ENCODE data around the gene ZBTB2. TPM values are rescaled to one million over a fixed set of nuclear protein-coding genes. Genes with fewer than 3 reads are reported as not detected.

Gene ZBTB2, protein sequence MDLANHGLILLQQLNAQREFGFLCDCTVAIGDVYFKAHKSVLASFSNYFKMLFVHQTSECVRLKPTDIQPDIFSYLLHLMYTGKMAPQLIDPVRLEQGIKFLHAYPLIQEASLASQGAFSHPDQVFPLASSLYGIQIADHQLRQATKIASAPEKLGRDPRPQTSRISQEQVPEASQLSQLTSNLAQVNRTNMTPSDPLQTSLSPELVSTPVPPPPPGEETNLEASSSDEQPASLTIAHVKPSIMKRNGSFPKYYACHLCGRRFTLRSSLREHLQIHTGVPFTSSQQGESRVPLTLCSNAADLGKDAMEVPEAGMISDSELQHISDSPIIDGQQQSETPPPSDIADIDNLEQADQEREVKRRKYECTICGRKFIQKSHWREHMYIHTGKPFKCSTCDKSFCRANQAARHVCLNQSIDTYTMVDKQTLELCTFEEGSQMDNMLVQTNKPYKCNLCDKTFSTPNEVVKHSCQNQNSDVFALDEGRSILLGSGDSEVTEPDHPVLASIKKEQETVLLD
- 13.0 TPM for polyA plus RNA-seq (2013, experiment 1 of 2; ENCODE audit: insufficient read length)
- polyA plus RNA-seq (2013, experiment 2 of 2; ENCODE audit: insufficient read length) = 12.4 TPM

DNA sequence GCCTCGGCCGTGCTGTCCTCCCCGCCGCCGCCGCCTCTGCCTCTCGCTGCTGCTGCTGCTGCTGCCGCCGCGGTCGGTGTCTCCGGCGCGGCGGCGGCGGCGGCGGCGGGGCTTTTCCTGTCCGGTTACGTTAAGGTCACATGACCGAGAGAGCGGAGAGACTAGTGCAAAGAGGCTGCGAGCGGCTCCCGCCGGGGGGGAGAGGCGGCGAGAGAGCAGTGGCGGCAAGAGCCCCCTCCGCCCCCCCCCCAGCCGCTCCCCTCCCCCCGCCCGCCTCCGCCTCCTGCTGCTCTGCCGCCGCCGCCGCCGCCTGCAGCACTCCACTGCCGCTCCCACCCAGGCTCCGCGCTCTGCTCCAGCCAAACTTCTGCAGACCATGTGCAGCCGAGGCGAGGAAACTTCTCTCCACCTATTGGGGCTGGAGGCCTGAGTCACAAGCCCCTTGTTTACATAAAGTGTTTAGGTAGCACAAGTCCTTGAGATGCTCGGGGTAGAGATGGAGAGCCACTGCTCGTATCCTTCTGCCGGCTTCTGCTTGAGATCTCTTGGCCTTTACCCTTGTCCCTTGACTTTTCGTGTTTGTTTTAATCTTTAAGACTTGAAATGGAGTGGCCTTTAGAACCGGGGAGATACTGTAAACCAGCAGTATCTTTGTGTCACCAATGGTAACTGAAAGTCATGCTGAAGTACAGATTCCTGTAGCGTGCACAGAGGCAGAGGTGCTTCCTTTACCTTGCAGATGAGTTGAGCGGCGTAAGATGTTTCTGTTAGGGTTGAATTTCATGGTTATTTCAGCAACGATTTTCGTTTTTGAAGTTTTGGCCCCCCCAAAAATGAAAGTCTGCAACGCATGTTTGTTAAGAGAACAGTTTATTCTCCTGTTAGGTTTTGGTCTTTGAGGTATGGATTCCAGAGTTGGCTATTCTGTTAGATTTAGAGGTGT, at the start of gene ZBTB2:
TSS of gene ZBTB2 (minus strand) at position 89 of the 943 bp plus-strand sequence. CDS start 17,922 bp downstream, outside the sequence.
- peak; percentile 74 for DNase-seq

DNA sequence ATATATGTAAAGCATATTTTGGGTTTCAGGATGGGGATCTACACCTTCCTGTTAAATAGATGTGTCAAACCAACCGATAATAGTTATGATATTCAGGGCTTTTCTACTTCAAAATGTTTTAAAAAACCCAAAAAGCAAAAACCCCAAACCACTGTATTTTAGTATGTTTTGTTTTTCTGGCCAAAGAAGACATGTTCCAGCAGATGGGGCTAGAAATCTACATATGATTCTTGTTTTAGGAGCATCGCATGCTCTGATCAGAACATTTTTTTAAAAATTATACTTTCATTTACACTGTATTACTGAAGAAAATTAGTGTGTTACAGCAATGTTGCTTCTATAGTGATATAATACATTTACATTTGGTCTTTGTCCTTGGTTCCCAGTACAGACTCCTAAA, 49.6 kb upstream of the ZBTB2 start:
- peak; percentile 38 for DNase-seq

DNA sequence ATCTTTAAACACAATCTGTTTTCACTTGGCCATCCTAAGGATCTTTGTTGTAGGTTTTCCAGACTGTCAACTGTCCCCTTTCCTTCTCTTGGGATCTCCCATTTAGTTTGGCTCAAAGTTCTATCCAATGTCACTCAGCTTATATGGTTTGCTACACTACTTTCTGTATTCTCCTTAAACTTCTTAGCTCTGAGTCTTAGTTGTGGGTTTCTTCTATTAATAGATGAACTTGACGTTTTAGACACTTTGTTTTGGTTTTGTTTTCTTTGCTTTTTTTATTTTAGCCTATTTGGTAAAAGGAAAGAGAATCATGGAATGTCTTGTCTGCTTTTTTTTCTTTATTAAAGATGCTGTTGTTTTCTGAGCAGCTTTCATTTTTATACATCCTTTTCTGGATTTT, 49.1 kb upstream of the ZBTB2 start:
- no peak for DNase-seq

DNA sequence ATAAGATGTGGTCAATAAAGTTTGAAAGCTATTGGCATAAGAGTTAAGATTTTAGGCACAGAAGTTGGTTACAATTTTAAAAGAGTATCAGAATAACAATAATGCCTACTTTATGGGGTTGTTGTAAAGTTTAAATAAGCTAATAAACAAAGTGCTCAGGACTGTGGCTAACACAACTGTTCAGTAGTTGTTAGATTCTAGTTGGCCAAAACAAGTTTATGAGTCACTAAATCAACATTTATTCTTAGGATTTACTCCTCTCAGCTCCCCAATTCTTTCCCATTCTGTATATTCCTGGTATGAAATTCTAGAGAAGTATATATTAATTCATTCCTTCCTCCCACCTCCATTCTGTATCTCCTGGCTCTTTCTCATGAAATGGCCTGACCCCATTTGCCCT, 46.0 kb upstream of the ZBTB2 start:
- DNase-seq = no peak

DNA sequence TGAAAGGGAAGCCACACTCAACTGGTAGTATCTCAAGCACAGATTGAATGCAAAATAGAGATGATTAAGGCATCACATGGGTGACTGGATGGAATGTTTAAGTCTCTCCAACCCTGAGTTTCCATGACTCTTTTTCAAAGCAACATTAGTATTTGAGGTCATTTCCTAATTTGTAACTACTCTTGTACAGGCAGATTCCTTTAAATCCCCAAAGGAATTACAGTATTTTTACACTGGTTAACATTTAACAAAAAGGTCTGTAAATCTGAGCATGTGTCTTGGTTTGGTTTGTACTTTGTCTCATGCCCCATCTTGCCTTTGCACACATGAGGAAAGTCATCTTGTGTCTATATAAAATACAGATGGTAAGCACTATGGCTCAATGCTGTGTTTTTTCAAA, 45.4 kb upstream of the ZBTB2 start:
- peak; percentile 89 for DNase-seq

DNA sequence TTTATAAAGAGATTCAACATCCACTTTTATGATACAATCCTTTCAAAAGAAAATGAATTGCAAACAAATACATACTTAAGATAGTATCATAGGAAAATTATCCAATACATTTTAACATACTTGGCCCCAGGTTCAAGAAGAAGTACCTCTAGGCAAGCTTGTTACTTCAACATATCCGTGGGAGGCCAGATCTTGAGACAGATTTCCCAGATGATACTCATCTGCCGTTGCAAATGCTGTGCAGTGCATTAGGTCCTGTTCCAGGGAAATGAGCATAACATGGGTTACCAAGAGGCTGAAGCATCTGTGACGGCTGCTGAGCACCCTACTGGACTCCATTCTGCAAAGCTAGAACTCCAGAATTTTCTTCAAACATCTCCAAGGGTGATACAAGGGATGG, 44.9 kb upstream of the ZBTB2 start:
- DNase-seq = no peak

DNA sequence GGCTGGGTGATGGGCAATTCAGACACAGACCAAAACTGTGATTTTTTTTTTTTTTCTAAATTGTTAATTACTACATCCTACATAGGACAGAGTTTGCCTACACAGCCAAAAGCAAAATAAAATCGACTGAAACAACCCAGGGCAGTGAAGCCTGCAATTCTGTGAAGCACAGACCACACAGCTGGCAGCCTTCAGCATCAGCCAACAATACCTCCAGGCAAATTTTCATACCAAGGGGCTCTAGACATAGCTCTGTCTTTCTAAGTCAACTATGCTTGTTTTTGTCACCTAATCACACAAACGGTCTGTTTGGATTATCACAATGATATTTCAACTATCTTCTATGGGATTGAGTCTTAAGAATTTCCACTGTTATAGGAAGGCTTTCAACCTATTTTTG, 43.0 kb upstream of the ZBTB2 start:
- no peak for DNase-seq

DNA sequence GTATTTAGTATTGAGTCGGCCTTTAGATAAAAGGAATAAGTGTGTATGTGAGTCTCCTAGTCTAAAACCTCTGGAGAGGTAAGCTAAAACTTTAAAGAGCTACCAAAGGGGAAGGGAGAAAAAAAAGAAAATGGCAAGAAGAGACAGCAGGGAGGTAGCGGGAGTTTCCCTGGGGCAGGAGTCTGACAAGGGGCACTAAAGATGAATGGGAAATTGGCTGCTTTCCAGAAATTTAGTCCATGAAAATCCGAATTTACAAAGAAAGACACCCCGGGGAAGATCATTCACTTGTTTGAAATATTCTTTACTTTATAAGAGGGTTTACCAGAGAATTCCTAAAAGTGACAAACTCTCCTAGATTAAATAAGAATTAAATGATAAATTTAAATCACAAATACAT, 41.3 kb upstream of the ZBTB2 start:
- DNase-seq = no peak

DNA sequence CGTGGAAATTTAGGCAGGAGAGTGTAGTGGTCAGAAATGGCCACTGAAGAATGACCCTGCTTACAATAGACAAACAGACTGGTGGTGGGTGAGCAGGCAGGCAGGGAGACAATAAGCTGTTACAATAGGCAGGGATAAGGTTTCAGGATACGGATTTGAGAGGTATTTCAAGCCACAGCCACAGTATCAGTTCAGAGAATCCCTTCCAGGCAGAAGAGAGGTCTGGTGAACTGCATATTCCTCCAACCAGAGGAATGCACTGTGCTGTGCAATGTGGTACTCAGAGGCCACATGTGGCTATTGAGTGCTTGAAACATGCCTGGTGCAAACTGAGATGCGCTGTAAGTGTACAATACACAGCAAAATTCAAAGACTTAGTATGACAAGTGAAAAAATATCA, 40.0 kb upstream of the ZBTB2 start:
- DNase-seq = no peak

DNA sequence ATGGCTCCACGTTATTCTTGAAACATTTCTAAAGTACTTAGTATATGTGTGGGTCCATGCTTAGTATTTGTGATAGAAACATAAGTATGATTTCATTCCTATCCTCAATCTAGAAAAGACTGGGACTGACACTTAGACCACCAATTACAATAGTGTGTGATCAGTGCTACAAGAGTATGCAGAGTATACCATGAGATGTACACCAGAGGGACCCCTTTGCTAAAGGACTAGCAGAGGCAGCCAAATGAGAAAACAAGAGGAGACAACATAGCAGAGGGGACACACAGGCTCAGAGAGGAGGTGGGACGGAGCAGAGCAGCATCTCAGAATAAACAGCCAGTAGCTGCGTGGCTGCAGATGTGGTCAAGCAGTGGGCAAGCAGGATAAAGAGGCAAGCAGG, 39.5 kb upstream of the ZBTB2 start:
- no peak for DNase-seq

DNA sequence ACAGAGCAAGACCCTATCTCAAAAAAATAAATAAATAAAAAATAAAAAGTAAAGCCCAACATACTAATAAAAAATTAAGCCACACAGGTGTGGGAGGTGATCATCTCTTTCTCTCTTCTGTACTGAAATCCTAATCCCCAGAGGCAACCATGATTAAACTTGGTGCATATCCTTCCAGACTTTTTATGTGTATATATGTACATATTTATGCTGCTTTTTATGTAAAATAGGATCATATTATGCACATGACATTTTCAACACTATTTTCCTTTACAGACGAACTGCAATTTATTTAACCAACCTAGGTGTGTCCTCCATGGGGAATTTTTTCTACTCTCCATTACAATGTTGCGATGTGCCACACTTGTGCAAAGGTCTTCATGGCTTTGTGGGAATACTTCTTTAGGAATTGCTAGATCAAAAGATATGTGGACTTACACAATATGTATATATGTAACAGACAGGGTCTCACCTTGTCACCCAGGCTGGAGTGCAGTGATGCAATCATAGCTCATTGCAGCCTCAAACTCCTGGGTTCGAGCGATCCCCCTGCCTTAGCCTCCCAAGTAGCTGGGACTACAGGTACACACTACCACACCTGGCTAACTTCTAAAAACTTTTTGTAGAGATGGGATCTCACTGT, 36.9 kb upstream of the ZBTB2 start:
- DNase-seq = no peak

DNA sequence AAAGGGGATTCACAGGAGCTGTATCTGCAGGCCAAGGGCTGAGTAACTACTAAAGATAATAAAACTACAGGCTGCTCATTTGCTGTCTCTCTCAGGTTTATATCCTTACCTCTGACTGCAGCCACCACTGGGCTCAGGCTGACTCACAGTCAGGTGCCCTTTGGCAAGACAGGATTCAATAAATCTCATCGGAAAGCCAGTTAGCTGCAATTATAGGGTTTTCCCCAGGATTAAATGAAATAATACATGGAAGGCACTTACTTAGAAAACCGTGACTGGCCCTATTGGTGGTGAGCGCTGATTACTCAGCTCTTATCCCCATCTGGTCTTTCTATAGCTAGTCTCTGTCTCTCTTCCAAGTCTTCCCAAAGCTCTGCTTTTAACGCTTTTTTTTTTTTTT, 34.2 kb upstream of the ZBTB2 start:
- no peak for DNase-seq

DNA sequence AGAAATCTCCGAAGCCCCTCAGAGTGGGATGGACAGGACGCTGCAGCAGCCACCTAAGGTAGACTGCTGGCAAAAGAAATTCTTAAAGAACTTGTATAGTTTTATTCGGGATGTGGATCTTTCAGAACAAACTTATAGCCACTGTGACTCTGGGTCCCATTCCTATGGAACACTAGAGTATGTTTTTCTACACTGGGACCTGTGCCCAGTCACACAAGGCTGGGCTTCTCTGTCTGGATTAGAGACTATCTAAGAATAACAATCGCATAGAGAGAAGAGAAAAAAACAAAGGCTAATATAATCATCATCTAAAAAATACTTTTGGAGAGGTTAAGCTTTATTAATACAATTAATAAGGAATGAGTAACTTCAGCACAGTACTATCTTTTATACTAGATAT, 31.6 kb upstream of the ZBTB2 start:
- no peak for DNase-seq

DNA sequence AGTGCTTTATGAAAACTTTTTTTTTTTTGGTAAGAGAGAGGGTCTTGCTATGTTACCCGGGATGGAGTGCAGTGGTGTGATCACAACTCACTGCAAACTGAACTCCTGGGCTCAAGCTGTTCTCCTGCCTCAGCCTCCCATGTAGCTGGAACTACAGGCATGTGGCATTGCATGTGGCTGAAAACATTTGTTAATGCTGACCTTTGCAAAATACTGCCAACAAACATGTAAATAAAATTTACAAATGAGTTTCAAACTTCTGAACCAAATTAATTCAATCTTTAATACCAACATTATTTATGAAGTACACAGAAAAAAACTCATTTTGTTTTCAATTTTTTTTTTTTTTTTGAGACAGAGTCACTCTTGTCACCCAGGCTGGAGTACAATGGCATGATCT, 26.1 kb upstream of the ZBTB2 start:
- no peak for DNase-seq

DNA sequence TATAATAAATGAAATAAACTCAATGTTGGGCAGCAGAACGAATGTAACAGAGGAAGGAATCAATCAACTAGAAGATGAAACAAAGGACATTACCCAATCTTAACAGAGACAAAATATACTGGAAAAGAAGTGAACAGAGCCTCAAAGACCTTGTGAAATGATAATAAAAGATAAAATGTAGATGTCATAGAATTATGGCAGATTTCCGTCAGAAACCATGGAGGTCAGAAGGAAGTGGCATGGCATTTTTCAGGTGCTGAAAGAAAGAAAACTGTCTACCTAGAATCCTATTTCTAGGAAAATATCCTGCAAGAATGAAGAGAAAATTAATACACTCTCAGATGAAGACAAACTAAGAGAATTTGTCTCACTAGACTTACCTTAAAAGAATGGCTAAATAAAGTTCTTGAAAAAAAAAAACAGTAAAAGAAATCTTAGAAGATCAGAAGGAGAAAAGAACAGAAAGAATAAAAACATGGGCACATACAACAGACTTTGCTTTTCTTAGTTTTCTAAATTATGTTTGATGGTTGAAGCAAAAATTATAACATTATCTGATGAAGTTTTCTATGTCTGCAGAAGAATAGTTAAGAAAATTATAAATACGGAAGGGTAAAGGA, 23.4 kb upstream of the ZBTB2 start:
- DNase-seq = no peak

DNA sequence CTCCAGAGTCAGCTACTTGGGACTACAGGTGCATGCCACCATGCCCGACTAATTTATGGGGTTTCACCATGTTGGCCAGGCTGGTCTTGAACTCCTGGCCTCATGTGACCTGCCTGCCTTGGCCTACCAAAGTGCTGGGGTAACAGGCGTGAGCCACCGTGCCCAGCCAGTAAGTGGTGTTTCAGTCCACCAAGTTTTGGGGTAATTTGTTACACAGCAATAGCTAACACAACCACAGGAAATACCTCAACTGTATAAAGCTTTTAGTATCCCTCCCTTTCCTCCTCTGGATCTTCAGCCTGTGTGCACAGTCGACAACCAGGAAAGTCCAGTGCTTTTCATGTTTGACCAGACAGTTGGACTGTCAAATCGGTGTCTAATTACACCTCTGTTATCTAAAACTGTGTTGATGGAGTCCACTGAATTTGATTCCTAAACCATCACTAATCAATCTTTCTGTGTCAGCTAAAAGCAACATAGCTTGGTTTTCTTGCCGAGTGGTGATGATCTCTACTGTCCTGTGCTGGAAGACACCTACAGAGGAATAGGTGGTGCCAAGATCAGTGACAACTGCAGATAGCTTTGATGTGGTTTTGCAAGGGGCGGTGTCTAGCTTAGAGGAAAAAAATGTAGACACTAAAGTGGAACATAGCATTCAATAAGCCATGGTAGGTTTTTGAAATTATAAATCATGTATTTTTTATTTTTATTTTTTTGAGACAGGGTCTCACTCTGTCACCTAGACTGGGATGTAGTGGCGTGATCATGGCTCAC, 22.2 kb upstream of the ZBTB2 start:
- no peak for DNase-seq

DNA sequence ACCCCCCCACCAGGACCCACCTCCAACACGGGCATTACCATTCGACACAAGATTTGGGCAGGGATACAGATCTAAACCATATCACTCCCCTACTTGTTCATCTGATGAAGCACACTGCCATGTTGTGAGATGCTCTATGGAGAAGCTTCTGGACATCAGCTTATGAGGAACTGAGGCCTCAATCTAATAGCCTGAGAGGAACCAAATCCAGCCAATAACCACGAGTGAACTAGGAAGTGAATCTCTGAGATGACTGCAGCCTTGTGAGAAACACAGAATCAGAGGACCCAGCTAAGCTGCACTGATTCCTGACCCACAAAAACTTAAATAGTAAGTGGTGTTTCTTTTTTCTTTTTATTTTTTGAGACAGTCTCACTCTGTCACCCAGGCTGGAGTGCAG, 21.6 kb upstream of the ZBTB2 start:
- no peak for DNase-seq

DNA sequence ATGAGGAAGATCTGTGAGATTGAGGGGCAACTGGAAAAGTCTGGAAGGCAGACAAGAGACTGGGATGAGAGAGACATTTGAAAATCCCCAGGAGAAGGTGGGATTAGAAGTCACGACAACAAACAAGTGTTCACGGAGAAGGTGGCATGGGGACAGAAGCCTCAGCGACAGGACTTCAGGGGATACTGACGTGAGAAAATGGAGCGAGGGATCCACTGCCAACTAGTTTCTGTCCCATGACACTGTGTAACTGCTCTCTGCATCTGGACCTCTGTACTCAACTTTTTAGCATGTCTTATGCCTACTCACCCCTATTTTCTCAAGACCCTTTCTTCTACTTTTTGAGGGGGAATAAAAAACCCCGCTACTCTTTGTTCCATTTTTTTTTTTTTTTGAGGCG, 18.3 kb upstream of the ZBTB2 start:
- DNase-seq = no peak

DNA sequence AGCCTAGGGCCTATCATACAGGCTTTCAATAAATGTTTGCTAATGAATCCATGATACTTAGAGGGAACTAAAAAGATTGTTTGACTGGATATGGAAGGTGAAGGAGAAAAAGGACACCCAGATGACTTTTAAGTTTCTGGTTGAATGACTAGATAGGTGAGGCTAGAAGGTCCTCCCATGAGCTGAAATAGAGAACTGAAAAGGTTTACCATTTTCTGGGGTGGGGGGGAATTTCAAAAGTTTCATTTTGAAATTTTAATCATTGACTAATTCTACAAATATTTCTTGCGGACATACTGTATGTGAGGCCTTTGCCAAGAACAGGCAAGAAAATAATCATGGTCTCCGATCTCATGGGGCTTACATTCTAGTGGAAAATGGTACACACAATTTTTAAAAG, 17.9 kb upstream of the ZBTB2 start:
- DNase-seq = no peak

DNA sequence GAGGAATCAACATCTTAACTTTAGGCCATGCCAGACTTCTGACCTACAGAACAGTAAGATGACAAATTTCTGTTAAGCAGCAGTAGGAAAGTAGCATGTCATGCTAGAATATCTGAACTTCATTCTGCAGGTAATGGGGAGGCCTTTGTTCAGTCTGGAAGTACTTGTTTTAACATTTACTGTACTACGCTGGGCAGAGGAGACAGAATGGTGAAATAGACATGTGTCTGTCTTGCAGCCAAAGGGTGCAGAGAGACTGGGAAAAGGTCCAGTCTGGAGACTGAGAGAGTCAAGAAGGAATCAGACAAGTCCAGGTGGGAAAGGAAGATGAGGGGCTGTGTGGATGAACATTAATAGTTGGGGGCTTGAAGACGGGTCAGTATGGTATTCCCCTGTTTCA, 17.5 kb upstream of the ZBTB2 start:
- DNase-seq = no peak

DNA sequence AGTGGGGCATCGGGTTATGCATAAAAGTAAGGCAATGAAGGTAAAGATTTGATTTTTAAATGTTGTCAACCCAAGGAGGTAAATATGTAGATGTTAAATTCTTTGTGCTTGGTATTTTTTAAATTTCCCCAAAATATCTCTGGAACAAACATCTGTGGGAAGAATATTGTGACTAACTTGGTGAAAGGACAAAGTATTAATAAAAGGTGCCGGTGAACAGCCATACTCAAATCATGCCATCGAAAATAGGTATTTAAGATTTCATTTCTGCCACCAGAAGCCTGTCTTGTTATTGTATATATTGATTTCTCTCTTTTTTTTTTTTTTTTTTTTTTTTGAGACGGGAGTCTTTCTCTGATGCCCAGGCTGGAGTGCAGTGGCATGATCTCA, 12.6 kb upstream of the ZBTB2 start:
- no peak for DNase-seq

DNA sequence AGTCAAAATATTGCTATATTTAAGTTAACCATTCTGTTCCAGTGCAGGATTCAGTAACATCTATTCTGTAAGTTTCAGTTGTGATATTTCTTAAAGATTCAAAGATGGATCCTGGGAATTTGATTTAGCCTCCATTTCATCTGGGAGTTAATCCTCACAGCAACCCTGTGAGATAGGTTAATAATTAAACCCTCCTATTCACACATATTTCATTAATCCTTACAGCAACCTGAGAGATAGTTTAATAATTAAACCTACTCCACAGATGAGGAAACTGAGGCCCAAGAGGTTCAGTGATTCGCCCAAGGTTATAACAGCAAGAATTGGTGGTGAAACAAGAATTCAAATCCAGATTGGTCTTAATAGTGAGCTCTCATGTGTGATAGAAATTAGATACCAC, 10.9 kb upstream of the ZBTB2 start:
- no peak for DNase-seq

All from fibroblast of skin of abdomen (primary cell).